HL-60 (cell line): ENCODE measurements around the gene VAMP3.

Source experiments
- DNase-seq, 2 experiments: peaks; one replicate each; pipeline ENCODE4 v3.0.0-alpha.2; 2010 to 2020; ENCODE audit warnings: low read depth in 1 of 2, low spot score in 1 of 2
- H3K27ac ChIP-seq: fragments of 250-450 bp; sonication (Bioruptor Pico); replicated peaks from 2 replicates; pipeline ENCODE4 v1.5.1; 2020; ENCODE audit warnings: mild to moderate bottlenecking, moderate library complexity
- H3K27me3 ChIP-seq: fragments of 250-450 bp; sonication (Bioruptor Pico); 2 replicates; pipeline ENCODE4 v1.5.1; 2021; ENCODE audit warnings: mild to moderate bottlenecking, moderate library complexity; ENCODE audit not compliant: insufficient read depth, poor library complexity, severe bottlenecking
- H3K4me3 ChIP-seq: replicated peaks from 2 replicates; pipeline ENCODE4 v1.5.1; 2011; ENCODE audit warnings: mild to moderate bottlenecking, control low read depth, low read length; ENCODE audit not compliant: insufficient read depth
- CTCF ChIP-seq: IDR thresholded peaks from one replicate; pipeline ENCODE4 v1.5.1; 2011; ENCODE audit warnings: low read length, control low read depth, inconsistent platforms; ENCODE audit not compliant: insufficient read depth
- GABPA ChIP-seq: IDR thresholded peaks from 2 replicates; pipeline ENCODE4 v1.6.1; 2012; ENCODE audit warnings: low read depth
- POLR2AphosphoS5 ChIP-seq: IDR thresholded peaks from 2 replicates; pipeline ENCODE4 v1.6.1; 2012; ENCODE audit warnings: low read depth
- REST ChIP-seq: IDR thresholded peaks from 2 replicates; pipeline ENCODE4 v1.6.1; 2012; ENCODE audit warnings: low read depth; ENCODE audit not compliant: insufficient replicate concordance
- SPI1 ChIP-seq: IDR thresholded peaks from 2 replicates; pipeline ENCODE4 v1.6.1; 2012; ENCODE audit warnings: low read depth, mild to moderate bottlenecking, borderline replicate concordance

VAMP3 gene

GRCh38 chr1:7783826-7784491 is 12.9 kb downstream of the VAMP3 start, which contains the start of gene PER3:
Gene PER3 (plus strand): TSS chr1:7784291. CDS start chr1:7784878, 587 bp downstream.
- Histone ChIP-seq H3K27ac (0 out of 2 replicates have a peak within 1 kb of the TSS, but pooled peaks have one; percentile 8), H3K27me3 (no peaks in the 10 kb centered on the region), H3K4me3 (peak within 1 kb of the TSS; percentile 44)
- TF ChIP-seq POLR2AphosphoS5 (no peak), GABPA (no peak), SPI1 (no peak), REST (no peak)
- DNase-seq: peak; percentile 87 to 89

GRCh38 chr1:7784492-7785071 is 13.5 kb downstream of the VAMP3 start:
- Histone ChIP-seq H3K4me3 (no peak overlapping the region), H3K27me3 (no peaks in the 10 kb centered on the region), H3K27ac (no peak overlapping the region)
- no peak for DNase-seq
- TF ChIP-seq POLR2AphosphoS5 (no peak), CTCF (no peak), REST (no peak), SPI1 (no peak), GABPA (no peak)

GRCh38 chr1:7785108-7785507 is 14.0 kb downstream of the VAMP3 start:
- no peak overlapping the region for H3K27ac ChIP-seq
- no peak for DNase-seq
- no peak overlapping the region for H3K4me3 ChIP-seq
- no peaks in the 10 kb centered on the region for H3K27me3 ChIP-seq
- no peak for TF ChIP-seq GABPA
- TF ChIP-seq SPI1: no peak
- TF ChIP-seq CTCF: no peak
- no peak for TF ChIP-seq POLR2AphosphoS5
- TF ChIP-seq REST: no peak
